PC-3 (cell line): ENCODE data around the gene HLCS. TPM values are rescaled to one million over a fixed set of nuclear protein-coding genes. Genes with fewer than 3 reads are reported as not detected.
A peak's percentile ranks its signal among the peaks of the same experiment; 100 is the strongest.

Experiments used
- ATAC-seq: fragments of 200-7000 bp; cut with Tn5 transposase; 2 replicates; pipeline ENCODE4 v1.9.1; 2020; ENCODE audit warnings: mild to moderate bottlenecking, moderate library complexity
- BruUV-seq: library from RNA; stranded (reverse); fragments of 400-500 nt; replicated peaks from 2 replicates; lab custom pipeline; 2021; lab: Mats Ljungman, UMichigan
- CTCF ChIA-PET: fragments of 300-600 bp; sonication (Branson Sonifier 250); formaldehyde crosslinking; loops from one replicate; lab custom pipeline; 2022; ENCODE audit warnings: antibody characterized with exemption; lab: Charles Lee
- POLR2A ChIA-PET: fragments of 300-600 bp; sonication (Branson Sonifier 250); formaldehyde crosslinking; loops from one replicate; lab custom pipeline; 2022; ENCODE audit warnings: antibody characterized with exemption; ENCODE audit not compliant: unreplicated experiment; lab: Charles Lee
- DNase-seq: peaks from one replicate; pipeline ENCODE4 v3.0.0-alpha.2; 2015
- H2AFZ ChIP-seq: fragments of 300-600 bp; sonication (generic); 2 replicates; pipeline ENCODE4 v1.6.0; 2016; ENCODE audit warnings: antibody characterized with exemption, low read length
- H3F3A ChIP-seq: fragments of 300-600 bp; sonication (generic); one replicate; pipeline ENCODE4 v1.6.0; 2017; ENCODE audit warnings: antibody characterized with exemption, low read length, control low read depth, mild to moderate bottlenecking; ENCODE audit not compliant: unreplicated experiment
- H3K27ac ChIP-seq: fragments of 300-600 bp; sonication (generic); 2 replicates; pipeline ENCODE4 v1.5.1; 2016; ENCODE audit warnings: mild to moderate bottlenecking, low read length
- H3K27me3 ChIP-seq: fragments of 300-600 bp; sonication (generic); 2 replicates; pipeline ENCODE4 v1.6.1; 2016; ENCODE audit warnings: low read length, mixed read lengths
- H3K36me3 ChIP-seq: fragments of 300-600 bp; sonication (generic); 2 replicates; pipeline ENCODE4 v1.6.1; 2016; ENCODE audit warnings: low read depth, mixed run types, low read length, mixed read lengths
- H3K4me1 ChIP-seq: fragments of 300-600 bp; sonication (generic); 2 replicates; pipeline ENCODE4 v1.5.1; 2016; ENCODE audit warnings: low read length; ENCODE audit not compliant: insufficient read depth
- H3K4me2 ChIP-seq: fragments of 300-600 bp; sonication (generic); 2 replicates; pipeline ENCODE4 v1.6.0; 2016; ENCODE audit warnings: low read length
- H3K4me3 ChIP-seq: fragments of 300-600 bp; sonication (generic); 2 replicates; pipeline ENCODE4 v1.5.1; 2016; ENCODE audit warnings: mild to moderate bottlenecking, low read length, mixed read lengths
- H3K79me2 ChIP-seq: fragments of 300-600 bp; sonication (generic); 2 replicates; pipeline ENCODE4 v1.6.1; 2017; ENCODE audit warnings: low read length, mixed read lengths
- H3K9ac ChIP-seq: fragments of 300-600 bp; sonication (generic); 2 replicates; pipeline ENCODE4 v1.6.0; 2016; ENCODE audit warnings: mild to moderate bottlenecking, low read length
- H3K9me2 ChIP-seq: fragments of 300-600 bp; sonication (generic); replicated peaks from 2 replicates; pipeline ENCODE4 v1.6.1; 2016; ENCODE audit warnings: mixed run types, low read length, mixed read lengths
- H3K9me3 ChIP-seq: fragments of 300-600 bp; sonication (generic); 2 replicates; pipeline ENCODE4 v1.6.1; 2016; ENCODE audit warnings: low read length, mixed read lengths
- H4K20me1 ChIP-seq: fragments of 300-600 bp; sonication (generic); 2 replicates; pipeline ENCODE4 v1.6.1; 2016; ENCODE audit warnings: low read length, mixed read lengths
- EZH2 ChIP-seq: fragments of 300-600 bp; sonication (generic); IDR thresholded peaks from one replicate; pipeline ENCODE4 v1.6.1; 2017; ENCODE audit warnings: antibody characterized with exemption, mild to moderate bottlenecking, low read length; ENCODE audit not compliant: unreplicated experiment
- EZH2phosphoT487 ChIP-seq: fragments of 300-600 bp; sonication (generic); IDR thresholded peaks from 2 replicates; pipeline ENCODE4 v1.6.1; 2018; ENCODE audit warnings: mild to moderate bottlenecking, antibody characterized with exemption, low read length, borderline replicate concordance
- intact Hi-C: fragments of 100-400 bp; cut with micrococcal nuclease; formaldehyde crosslinking; loops from 2 replicates; pipeline ENCODE4 v1.9.0; 2023
- total RNA-seq: library from RNA; depleted of rRNA; stranded (reverse); fragments of >200 nt; gene quantifications from 2 replicates; pipeline ENCODE4 v1.2.3, GENCODE V29; 2014
- TF ChIP-seq, protein P1 (sequence below): fragments of 300-600 bp; sonication (generic); conservative IDR thresholded peaks from 2 replicates; pipeline ENCODE4 v1.5.1; 2017; ENCODE audit warnings: antibody characterized with exemption, low read depth, mild to moderate bottlenecking, low read length

The HLCS gene
- total RNA-seq, 1 experiment from 2014 or later = 44.1 TPM

- H3K4me1 ChIP-seq = peaks cover 14% of the 10 kb centered on the region
- no peak overlapping the region for H3K9ac ChIP-seq
- intact Hi-C loops = no loop called here
- no peaks in the 10 kb centered on the region for H3K9me2 ChIP-seq
- no peak overlapping the region for H3K4me2 ChIP-seq
- no peak overlapping the region for H3K27ac ChIP-seq
- peaks cover 12% of the 10 kb centered on the region; the same call in 1 of the 2 replicates for H3K79me2 ChIP-seq
- peaks cover 53% of the 10 kb centered on the region for H3K36me3 ChIP-seq
- ChIA-PET POLR2A (interaction anchor here (0.6 kb wide), 1 partner anchor 20 kb away, joined by 6 read pairs; no protein-coding TSS in a partner anchor), CTCF (no interaction called here)
- no peak for DNase-seq
- H3K4me3 ChIP-seq = no peak overlapping the region
- H3K9me3 ChIP-seq = no peaks in the 10 kb centered on the region
- no peak for ATAC-seq
- H3K27me3 ChIP-seq = no peaks in the 10 kb centered on the region
- H4K20me1 ChIP-seq = no peaks in the 10 kb centered on the region
- BruUV-seq = no TSS peak
- no peaks in the 10 kb centered on the region for H3F3A ChIP-seq
- no peak overlapping the region for H2AFZ ChIP-seq
- TF ChIP-seq EZH2 (no peak), EZH2phosphoT487 (no peak)
- TF ChIP-seq, protein P1, sequence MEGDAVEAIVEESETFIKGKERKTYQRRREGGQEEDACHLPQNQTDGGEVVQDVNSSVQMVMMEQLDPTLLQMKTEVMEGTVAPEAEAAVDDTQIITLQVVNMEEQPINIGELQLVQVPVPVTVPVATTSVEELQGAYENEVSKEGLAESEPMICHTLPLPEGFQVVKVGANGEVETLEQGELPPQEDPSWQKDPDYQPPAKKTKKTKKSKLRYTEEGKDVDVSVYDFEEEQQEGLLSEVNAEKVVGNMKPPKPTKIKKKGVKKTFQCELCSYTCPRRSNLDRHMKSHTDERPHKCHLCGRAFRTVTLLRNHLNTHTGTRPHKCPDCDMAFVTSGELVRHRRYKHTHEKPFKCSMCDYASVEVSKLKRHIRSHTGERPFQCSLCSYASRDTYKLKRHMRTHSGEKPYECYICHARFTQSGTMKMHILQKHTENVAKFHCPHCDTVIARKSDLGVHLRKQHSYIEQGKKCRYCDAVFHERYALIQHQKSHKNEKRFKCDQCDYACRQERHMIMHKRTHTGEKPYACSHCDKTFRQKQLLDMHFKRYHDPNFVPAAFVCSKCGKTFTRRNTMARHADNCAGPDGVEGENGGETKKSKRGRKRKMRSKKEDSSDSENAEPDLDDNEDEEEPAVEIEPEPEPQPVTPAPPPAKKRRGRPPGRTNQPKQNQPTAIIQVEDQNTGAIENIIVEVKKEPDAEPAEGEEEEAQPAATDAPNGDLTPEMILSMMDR = no peak
Observed at GRCh38 chr21:36722370-36723368, 243.8 kb downstream of the HLCS start.

- no peak overlapping the region for H3K27ac ChIP-seq
- H3F3A ChIP-seq = no peaks in the 10 kb centered on the region
- ChIA-PET POLR2A (no interaction called here), CTCF (no interaction called here)
- H3K9ac ChIP-seq = no peak overlapping the region
- intact Hi-C loops = no loop called here
- peaks cover 14% of the 10 kb centered on the region for H3K4me1 ChIP-seq
- no peak overlapping the region for H2AFZ ChIP-seq
- no peak for ATAC-seq
- H3K36me3 ChIP-seq = peaks cover 52% of the 10 kb centered on the region
- H3K27me3 ChIP-seq = no peaks in the 10 kb centered on the region
- no peak overlapping the region for H3K4me3 ChIP-seq
- TF ChIP-seq EZH2 = no peak
- H4K20me1 ChIP-seq = no peaks in the 10 kb centered on the region
- no peaks in the 10 kb centered on the region for H3K9me3 ChIP-seq
- no peak for DNase-seq
- H3K79me2 ChIP-seq = peaks cover 12% of the 10 kb centered on the region; the same call in 1 of the 2 replicates
- no TSS peak for BruUV-seq
- no peaks in the 10 kb centered on the region for H3K9me2 ChIP-seq
- no peak overlapping the region for H3K4me2 ChIP-seq
Observed at GRCh38 chr21:36721817-36722216, 244.7 kb downstream of the HLCS start.

DNA sequence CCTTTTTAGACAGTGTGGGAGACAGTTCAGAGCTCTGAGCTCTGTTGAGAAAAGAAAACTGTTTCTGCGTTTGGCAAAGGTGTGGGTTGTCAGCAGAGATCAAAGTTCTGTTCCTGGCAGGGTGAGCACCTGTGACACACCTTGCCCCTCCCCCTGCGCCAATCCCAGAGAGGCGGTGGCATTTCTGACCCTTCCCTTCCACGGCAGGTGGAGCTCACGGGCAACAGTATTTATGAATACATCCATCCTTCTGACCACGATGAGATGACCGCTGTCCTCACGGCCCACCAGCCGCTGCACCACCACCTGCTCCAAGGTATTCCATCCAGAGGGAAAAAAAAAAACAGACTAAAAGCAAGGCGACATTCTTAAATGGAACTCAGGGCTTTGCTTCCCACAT is 246.9 kb downstream of the HLCS start:
- no peak for DNase-seq

More for the DNA sequence above, 246.9 kb downstream of the HLCS start:
- Histone ChIP-seq H2AFZ (no peak overlapping the region), H3K4me3 (no peak overlapping the region), H4K20me1 (no peaks in the 10 kb centered on the region), H3K27ac (peak overlapping the region; percentile 83), H3K9ac (peak overlapping the region; percentile 71), H3K9me2 (no peaks in the 10 kb centered on the region), H3F3A (no peaks in the 10 kb centered on the region), H3K36me3 (peaks cover 61% of the 10 kb centered on the region), H3K27me3 (no peaks in the 10 kb centered on the region), H3K4me1 (peaks cover 14% of the 10 kb centered on the region), H3K9me3 (no peaks in the 10 kb centered on the region), H3K4me2 (0 out of 2 replicates have a peak overlapping the region, but pooled peaks have one; percentile 5), H3K79me2 (peaks cover 23% of the 10 kb centered on the region)
- ATAC-seq = no peak
- intact Hi-C loops = loop anchor here (5.0 kb wide), 2 partner anchors 57 to 217 kb away; no protein-coding TSS in a partner anchor
- ChIA-PET POLR2A (no interaction called here), CTCF (interaction anchor here (1.4 kb wide), 1 partner anchor 89 kb away, joined by 4 read pairs; no protein-coding TSS in a partner anchor)
- TF ChIP-seq, protein P1 = no peak
- no peak for TF ChIP-seq EZH2phosphoT487
- no peak for TF ChIP-seq EZH2
- BruUV-seq = no TSS peak
